C4-2B (cell line): Measurements from ENCODE around the gene PSME4.

ENCODE experiments used
- CTCF ChIP-seq: fragments of 450-650 bp; conservative IDR thresholded peaks from 2 replicates; pipeline ENCODE4 v1.5.1; 2017; ENCODE audit warnings: mild to moderate bottlenecking
- ZFX ChIP-seq: fragments of 450-650 bp; IDR thresholded peaks from 2 replicates; pipeline ENCODE4 v1.6.1; 2017

GRCh38 chr2:53840580-53840979 is 130.2 kb downstream of the PSME4 start:
- TF ChIP-seq CTCF, result no peak
- TF ChIP-seq ZFX, result no peak
